Measurements from ENCODE around the gene ZNF490.
"Not testable (repeated sequence)": the region's sequence is repeated elsewhere in the genome, so short reads cannot be mapped to it uniquely, and the experiment has no call there.

The ZNF490 gene

DNA sequence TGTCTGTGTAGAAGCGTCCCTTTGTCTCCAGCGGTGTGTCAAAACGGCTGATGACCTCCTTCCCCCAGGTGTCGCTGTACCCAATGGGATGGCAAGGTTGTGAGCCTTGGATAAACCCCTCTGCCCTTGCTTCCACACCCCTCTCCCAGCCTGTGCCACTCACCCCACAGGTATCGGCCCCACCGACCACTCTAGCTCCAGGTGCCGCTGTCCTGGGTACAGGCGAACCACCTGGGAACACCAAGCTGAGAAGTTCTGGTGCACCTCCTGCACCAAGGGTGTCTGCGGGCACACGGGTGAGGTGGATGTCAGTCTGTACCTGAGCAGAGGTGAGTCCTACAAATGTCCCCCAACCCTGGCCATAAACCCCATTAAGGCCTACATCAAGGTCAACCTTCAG, 39.3 kb upstream of the ZNF490 start:
- H3K27ac Mint-ChIP-seq = no peak overlapping the region
- no peaks in the 10 kb centered on the region for H3K9me3 Mint-ChIP-seq
- TF ChIP-seq, protein P1, sequence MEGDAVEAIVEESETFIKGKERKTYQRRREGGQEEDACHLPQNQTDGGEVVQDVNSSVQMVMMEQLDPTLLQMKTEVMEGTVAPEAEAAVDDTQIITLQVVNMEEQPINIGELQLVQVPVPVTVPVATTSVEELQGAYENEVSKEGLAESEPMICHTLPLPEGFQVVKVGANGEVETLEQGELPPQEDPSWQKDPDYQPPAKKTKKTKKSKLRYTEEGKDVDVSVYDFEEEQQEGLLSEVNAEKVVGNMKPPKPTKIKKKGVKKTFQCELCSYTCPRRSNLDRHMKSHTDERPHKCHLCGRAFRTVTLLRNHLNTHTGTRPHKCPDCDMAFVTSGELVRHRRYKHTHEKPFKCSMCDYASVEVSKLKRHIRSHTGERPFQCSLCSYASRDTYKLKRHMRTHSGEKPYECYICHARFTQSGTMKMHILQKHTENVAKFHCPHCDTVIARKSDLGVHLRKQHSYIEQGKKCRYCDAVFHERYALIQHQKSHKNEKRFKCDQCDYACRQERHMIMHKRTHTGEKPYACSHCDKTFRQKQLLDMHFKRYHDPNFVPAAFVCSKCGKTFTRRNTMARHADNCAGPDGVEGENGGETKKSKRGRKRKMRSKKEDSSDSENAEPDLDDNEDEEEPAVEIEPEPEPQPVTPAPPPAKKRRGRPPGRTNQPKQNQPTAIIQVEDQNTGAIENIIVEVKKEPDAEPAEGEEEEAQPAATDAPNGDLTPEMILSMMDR (IDR thresholded peaks at IDR 0.05; ENCODE audit: unreplicated experiment in 3 of 3) = no peak
- H3K4me3 Mint-ChIP-seq = no peak overlapping the region
- no peaks in the 10 kb centered on the region for H3K27me3 Mint-ChIP-seq (ENCODE audit: low read depth)
- H3K36me3 Mint-ChIP-seq (ENCODE audit: low read depth) = peaks cover 20% of the 10 kb centered on the region
- no peaks in the 10 kb centered on the region for H3K4me1 Mint-ChIP-seq

DNA sequence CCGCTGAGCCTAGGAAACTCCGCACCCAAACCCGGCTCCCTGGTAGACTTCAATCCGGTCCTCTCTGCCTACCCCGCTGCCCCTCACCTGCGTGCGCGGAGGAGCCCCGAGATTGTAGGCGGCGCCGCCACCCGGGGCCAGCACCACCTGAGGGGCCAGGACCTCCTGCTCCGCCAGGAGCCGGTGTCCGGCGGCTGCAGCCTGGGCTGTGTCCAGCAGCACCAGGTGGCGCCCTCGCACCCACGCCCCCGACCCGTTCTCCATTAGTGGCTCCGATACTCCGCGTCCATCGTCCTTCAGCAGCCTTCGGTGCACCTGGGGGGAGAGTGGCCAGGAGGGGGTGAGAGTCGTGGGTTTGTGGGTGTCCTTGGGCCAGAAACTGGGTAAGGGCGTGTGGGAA, 37.5 kb upstream of the ZNF490 start:
- TF ChIP-seq, protein P1 (IDR thresholded peaks at IDR 0.05; ENCODE audit: unreplicated experiment in 3 of 3) = no peak
- Mint-ChIP-seq H3K9me3 (no peaks in the 10 kb centered on the region), H3K36me3 (ENCODE audit: low read depth) (peaks cover 20% of the 10 kb centered on the region), H3K27me3 (ENCODE audit: low read depth) (no peaks in the 10 kb centered on the region), H3K4me3 (no peak overlapping the region), H3K4me1 (no peaks in the 10 kb centered on the region), H3K27ac (no peak overlapping the region)

DNA sequence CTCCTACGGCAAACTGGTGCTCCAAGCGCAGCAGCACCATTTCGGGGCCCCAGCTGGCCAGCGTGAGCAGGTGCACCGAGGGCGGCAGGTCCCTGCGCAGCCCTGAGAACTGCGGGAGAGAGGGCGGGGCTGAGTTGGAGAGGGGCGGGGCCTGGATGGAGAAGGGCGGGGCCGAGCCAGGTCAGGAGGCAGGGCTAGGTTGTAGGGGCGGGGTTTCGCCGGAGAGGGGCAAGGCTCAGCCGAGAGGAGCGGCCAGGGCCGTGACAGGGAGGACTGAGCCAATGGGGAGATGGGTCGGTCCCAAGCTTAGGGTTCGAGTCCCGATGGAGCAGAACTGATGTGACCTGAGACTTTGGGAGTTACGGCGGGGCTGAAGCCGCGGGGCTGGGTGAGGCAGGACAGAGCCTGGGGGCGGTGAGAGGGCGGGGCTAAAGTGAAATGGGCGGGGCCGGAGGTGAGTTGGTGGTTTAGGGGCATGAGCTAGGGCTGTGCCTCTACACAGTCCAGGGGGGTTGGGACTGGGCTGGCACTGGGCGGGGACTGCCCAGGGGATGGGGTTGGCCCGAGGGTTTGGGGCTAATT, 37.0 kb upstream of the ZNF490 start:
- Mint-ChIP-seq H3K27me3 (ENCODE audit: low read depth) (no peaks in the 10 kb centered on the region), H3K9me3 (no peaks in the 10 kb centered on the region), H3K27ac (no peak overlapping the region), H3K36me3 (ENCODE audit: low read depth) (peaks cover 20% of the 10 kb centered on the region), H3K4me1 (no peaks in the 10 kb centered on the region), H3K4me3 (no peak overlapping the region)
- TF ChIP-seq, protein P1 (IDR thresholded peaks at IDR 0.05; ENCODE audit: unreplicated experiment in 3 of 3) = no peak

DNA sequence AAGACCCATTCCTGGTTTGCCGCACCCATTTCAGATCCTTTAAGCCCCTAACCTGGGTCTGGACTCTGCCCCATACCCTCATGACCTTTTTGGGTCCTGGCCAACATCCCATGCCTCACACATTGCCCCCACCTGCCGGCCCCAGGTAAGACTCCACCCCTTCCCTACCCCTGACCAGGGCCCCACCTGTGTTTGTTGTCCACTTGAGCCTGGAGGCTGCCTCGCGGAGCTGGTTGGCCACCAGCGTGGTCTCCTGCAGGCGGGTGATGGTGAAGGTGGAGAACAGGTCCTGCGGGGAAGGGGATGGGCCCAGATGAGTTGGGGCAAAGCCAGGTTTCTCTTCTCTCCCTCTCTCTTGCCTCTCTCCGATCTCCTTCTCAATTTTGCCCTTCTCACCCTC, 36.4 kb upstream of the ZNF490 start:
- H3K4me1 Mint-ChIP-seq = no peaks in the 10 kb centered on the region
- H3K27me3 Mint-ChIP-seq (ENCODE audit: low read depth) = no peaks in the 10 kb centered on the region
- no peak overlapping the region for H3K27ac Mint-ChIP-seq
- TF ChIP-seq, protein P1 (IDR thresholded peaks at IDR 0.05; ENCODE audit: unreplicated experiment in 3 of 3) = no peak
- no peaks in the 10 kb centered on the region for H3K9me3 Mint-ChIP-seq
- peaks cover 17% of the 10 kb centered on the region for H3K36me3 Mint-ChIP-seq (ENCODE audit: low read depth)
- no peak overlapping the region for H3K4me3 Mint-ChIP-seq

DNA sequence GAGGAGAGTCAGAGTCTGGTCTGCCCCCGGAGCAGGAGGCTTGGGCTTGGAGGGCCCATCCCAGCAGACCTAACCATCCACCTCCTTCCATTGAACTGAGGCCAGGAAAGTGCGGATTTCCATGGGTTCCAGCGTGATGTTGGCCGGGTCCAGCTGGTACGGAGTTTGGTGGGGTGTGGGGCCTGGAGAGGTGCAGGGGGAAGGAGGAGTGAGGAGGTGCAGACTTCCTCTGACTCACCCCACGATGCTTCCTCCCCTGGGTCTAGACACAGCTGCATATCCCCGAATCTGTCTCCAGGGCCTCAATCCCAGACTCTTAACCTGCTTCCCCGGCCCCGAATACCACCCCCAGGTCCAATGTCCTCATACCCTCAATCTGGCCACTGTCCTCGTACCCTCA, 35.9 kb upstream of the ZNF490 start:
- no peak overlapping the region for H3K27ac Mint-ChIP-seq
- no peaks in the 10 kb centered on the region for H3K9me3 Mint-ChIP-seq
- no peaks in the 10 kb centered on the region for H3K27me3 Mint-ChIP-seq (ENCODE audit: low read depth)
- TF ChIP-seq, protein P1 (IDR thresholded peaks at IDR 0.05; ENCODE audit: unreplicated experiment in 3 of 3) = no peak
- peaks cover 13% of the 10 kb centered on the region for H3K36me3 Mint-ChIP-seq (ENCODE audit: low read depth)
- no peaks in the 10 kb centered on the region for H3K4me1 Mint-ChIP-seq
- no peak overlapping the region for H3K4me3 Mint-ChIP-seq

DNA sequence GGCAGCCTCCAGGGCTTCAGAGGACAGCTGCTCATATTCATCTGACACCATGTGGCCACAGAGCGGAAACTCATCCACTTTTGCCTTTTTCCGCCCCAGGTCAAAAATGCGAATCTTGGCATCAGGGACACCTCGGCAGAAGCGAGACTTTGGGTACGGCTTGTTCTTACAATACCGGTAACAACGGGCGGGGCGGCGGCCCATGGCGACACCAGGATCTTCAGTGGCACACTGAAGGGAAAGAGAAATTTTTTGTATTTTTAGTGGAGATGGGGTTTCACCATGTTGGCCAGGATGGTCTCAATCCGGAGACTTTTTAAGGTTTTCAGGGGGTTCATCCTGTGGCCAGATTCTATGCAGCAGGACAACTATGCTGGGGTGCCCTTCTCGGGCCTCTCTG, 33.1 kb upstream of the ZNF490 start:
- H3K4me3 Mint-ChIP-seq; H3K36me3 Mint-ChIP-seq (ENCODE audit: low read depth); H3K9me3 Mint-ChIP-seq; H3K27me3 Mint-ChIP-seq (ENCODE audit: low read depth); H3K27ac Mint-ChIP-seq; H3K4me1 Mint-ChIP-seq: not testable (repeated sequence)
